H1 (cell line): ENCODE data around the gene ENTREP1. TPM values are rescaled to one million over a fixed set of nuclear protein-coding genes. Genes with fewer than 3 reads are reported as not detected.

Source experiments
- CTCF ChIA-PET: fragments of 300-600 bp; sonication (Branson Sonifier 250); formaldehyde crosslinking; loops from one replicate; lab custom pipeline; 2021; ENCODE audit not compliant: partially characterized antibody; lab: Charles Lee
- POLR2A ChIA-PET: fragments of 300-600 bp; sonication (Branson Sonifier 250); formaldehyde crosslinking; loops from one replicate; lab custom pipeline; 2021; ENCODE audit warnings: inconsistent platforms; ENCODE audit not compliant: partially characterized antibody; lab: Charles Lee
- DNase-seq, 2 experiments: peaks; one replicate each; pipeline versions ENCODE4 v3.0.0 to v3.0.0-alpha.2; 2010 to 2022; ENCODE audit warnings: low spot score in 2 of 2, low read depth in 1 of 2, mixed read lengths in 1 of 2
- FAIRE-seq: peaks from 2 replicates; lab custom pipeline; 2011; peaks lifted over from hg19 to GRCh38; lab: Jason Lieb, UNC
- H2AFZ ChIP-seq: 2 replicates; pipeline ENCODE4 v1.8.1; 2012; ENCODE audit warnings: low read length, inconsistent platforms
- H2AK5ac ChIP-seq: 2 replicates; pipeline ENCODE4 v1.6.1; 2013; ENCODE audit warnings: low read depth, low read length
- H2BK120ac ChIP-seq: replicated peaks from 2 replicates; pipeline ENCODE3; 2013; ENCODE audit warnings: low read depth, low read length, inconsistent platforms
- H2BK12ac ChIP-seq: 2 replicates; pipeline ENCODE4 v1.6.1; 2013; ENCODE audit warnings: low read depth, low read length
- H2BK15ac ChIP-seq: 2 replicates; pipeline ENCODE4 v1.6.1; 2013; ENCODE audit warnings: low read length
- H2BK20ac ChIP-seq: 2 replicates; pipeline ENCODE4 v1.6.1; 2013; ENCODE audit warnings: low read length
- H2BK5ac ChIP-seq: 2 replicates; pipeline ENCODE4 v1.6.1; 2013; ENCODE audit warnings: low read depth, low read length
- H3K14ac ChIP-seq: 2 replicates; pipeline ENCODE4 v1.6.1; 2013; ENCODE audit warnings: inconsistent platforms; ENCODE audit not compliant: insufficient read length
- H3K18ac ChIP-seq: 2 replicates; pipeline ENCODE4 v1.6.1; 2013; ENCODE audit warnings: low read length; ENCODE audit errors: extremely low read depth
- H3K23ac ChIP-seq: 2 replicates; pipeline ENCODE4 v1.6.1; 2013; ENCODE audit warnings: inconsistent platforms; ENCODE audit not compliant: insufficient read length
- H3K23me2 ChIP-seq: 2 replicates; pipeline ENCODE4 v1.6.1; 2013; ENCODE audit warnings: low read depth, low read length
- H3K27ac ChIP-seq: 2 replicates; pipeline ENCODE4 v1.6.1; 2011; ENCODE audit warnings: low read depth, low read length, inconsistent platforms
- H3K27me3 ChIP-seq, 4 experiments: replicated peaks in 1 of 4; 1 replicate in 1 of 4; 2 replicates in 3 of 4; pipeline versions ENCODE4 v1.6.1 to v1.8.1; 2011 to 2013; ENCODE audit warnings: low read length in 3 of 4, mild to moderate bottlenecking in 3 of 4, inconsistent platforms in 2 of 4, mixed read lengths in 2 of 4, moderate library complexity in 1 of 4; ENCODE audit not compliant: control insufficient read depth in 3 of 4, insufficient read depth in 3 of 4; ENCODE audit errors: extremely low read depth in 1 of 4
- H3K36me3 ChIP-seq, 4 experiments: 2 replicates each; pipeline versions ENCODE4 v1.6.1 to v1.8.1; 2011 to 2013; ENCODE audit warnings: mild to moderate bottlenecking in 4 of 4, low read length in 3 of 4, moderate library complexity in 2 of 4, control low read depth in 1 of 4, inconsistent platforms in 1 of 4; ENCODE audit not compliant: insufficient read depth in 4 of 4, control insufficient read depth in 2 of 4
- H3K4ac ChIP-seq: replicated peaks from 2 replicates; pipeline ENCODE3; 2013; ENCODE audit warnings: low read length, low read depth, mixed read lengths, inconsistent platforms; ENCODE audit not compliant: insufficient read length
- H3K4me1 ChIP-seq, 4 experiments: replicated peaks in 1 of 4; 1 replicate in 1 of 4; 2 replicates in 3 of 4; pipeline versions ENCODE4 v1.6.1 to v1.8.1; 2011 to 2013; ENCODE audit warnings: low read length in 3 of 4, inconsistent platforms in 2 of 4, mixed read lengths in 1 of 4; ENCODE audit not compliant: insufficient read depth in 4 of 4, control insufficient read depth in 3 of 4
- H3K4me2 ChIP-seq, 2 experiments: 2 replicates each; pipeline versions ENCODE4 v1.6.1 to v1.8.1; 2011 to 2013; ENCODE audit warnings: low read depth in 2 of 2, low read length in 2 of 2, control low read depth in 1 of 2, inconsistent platforms in 1 of 2, mild to moderate bottlenecking in 1 of 2; ENCODE audit not compliant: insufficient read depth in 1 of 2
- H3K4me3 ChIP-seq, 4 experiments: fragments of 200-600, 300-600 bp in 1 of 4; sonication (generic), shearing (Covaris generic), sonication (Bioruptor Twin) in 1 of 4; 2 replicates each; pipeline versions ENCODE4 v1.5.1 to v1.8.1; 2011 to 2016; ENCODE audit warnings: low read length in 4 of 4, low read depth in 3 of 4, control low read depth in 2 of 4, inconsistent platforms in 2 of 4, mild to moderate bottlenecking in 2 of 4, mixed read lengths in 1 of 4, moderate library complexity in 1 of 4; ENCODE audit not compliant: insufficient read depth in 2 of 4; ENCODE audit errors: extremely low read depth in 1 of 4
- H3K56ac ChIP-seq: replicated peaks from 2 replicates; pipeline ENCODE3; 2013; ENCODE audit warnings: low read depth, mild to moderate bottlenecking, mixed read lengths, low read length, inconsistent platforms; ENCODE audit not compliant: insufficient read length
- H3K79me1 ChIP-seq: 2 replicates; pipeline ENCODE4 v1.6.1; 2013; ENCODE audit warnings: low read depth, low read length, control low read depth
- H3K79me2 ChIP-seq, 2 experiments: 2 replicates each; pipeline versions ENCODE4 v1.6.1 to v1.8.1; 2012 to 2013; ENCODE audit warnings: low read length in 2 of 2, mild to moderate bottlenecking in 2 of 2, inconsistent platforms in 1 of 2; ENCODE audit not compliant: insufficient read depth in 2 of 2, control insufficient read depth in 1 of 2
- H3K9ac ChIP-seq, 4 experiments: replicated peaks in 1 of 4; 1 replicate in 1 of 4; 2 replicates in 3 of 4; pipeline versions ENCODE4 v1.6.1 to v1.8.1; 2011 to 2013; ENCODE audit warnings: low read depth in 3 of 4, low read length in 3 of 4, control low read depth in 2 of 4, mild to moderate bottlenecking in 2 of 4, moderate library complexity in 2 of 4, inconsistent platforms in 1 of 4; ENCODE audit errors: extremely low read depth in 1 of 4
- H3K9me3 ChIP-seq, 2 experiments: 2 replicates each; pipeline versions ENCODE4 v1.6.1 to v1.8.1; 2012 to 2013; ENCODE audit warnings: mild to moderate bottlenecking in 2 of 2, moderate library complexity in 2 of 2, control low read depth in 1 of 2, inconsistent platforms in 1 of 2, low read depth in 1 of 2, low read length in 1 of 2, mixed read lengths in 1 of 2; ENCODE audit not compliant: insufficient read depth in 2 of 2
- H4K20me1 ChIP-seq, 2 experiments: replicated peaks in 1 of 2; 2 replicates each; pipeline versions ENCODE3 to v1.8.1; 2011 to 2013; ENCODE audit warnings: inconsistent platforms in 2 of 2, low read length in 2 of 2, mild to moderate bottlenecking in 1 of 2; ENCODE audit not compliant: insufficient read depth in 2 of 2, control insufficient read depth in 1 of 2
- H4K5ac ChIP-seq: 2 replicates; pipeline ENCODE4 v1.6.1; 2013; ENCODE audit warnings: low read length, low read depth, mixed read lengths, inconsistent platforms; ENCODE audit not compliant: insufficient read length
- H4K8ac ChIP-seq: 2 replicates; pipeline ENCODE4 v1.8.0; 2013; ENCODE audit warnings: mild to moderate bottlenecking, moderate library complexity, low read length, inconsistent platforms; ENCODE audit not compliant: insufficient read depth; ENCODE audit errors: extremely low read depth
- H4K91ac ChIP-seq: replicated peaks from 2 replicates; pipeline ENCODE3; 2013; ENCODE audit warnings: low read length, mixed read lengths, inconsistent platforms; ENCODE audit not compliant: insufficient read length
- BACH1 ChIP-seq: IDR thresholded peaks from 2 replicates; pipeline ENCODE4 v1.6.1; 2012; ENCODE audit warnings: low read length, improper control_type of control experiment
- HDAC6 ChIP-seq: IDR thresholded peaks from one replicate; pipeline ENCODE4 v1.7.1; 2012; ENCODE audit warnings: low read depth, mild to moderate bottlenecking, inconsistent platforms, low read length, moderate library complexity
- RNF2 ChIP-seq: fragments of 200-900, 300-1000 bp; sonication (generic); IDR thresholded peaks from 2 replicates; pipeline ENCODE4 v1.7.1; 2016; ENCODE audit warnings: borderline replicate concordance, low read depth, mild to moderate bottlenecking, antibody characterized with exemption, low read length; ENCODE audit not compliant: poor library complexity, severe bottlenecking; ENCODE audit errors: missing control alignments
- WGBS, 2 experiments: shearing (Covaris generic) in 1 of 2; methylation state at CpG; one replicate each; pipeline versions ENCODE4 v1.1.6 to v1.1.7; 2013 to 2015; ENCODE audit warnings: low lambda C conversion rate in 2 of 2, mixed read lengths in 2 of 2, inconsistent platforms in 1 of 2, low coverage in 1 of 2, missing lambda C conversion rate in 1 of 2; ENCODE audit not compliant: insufficient replicate concordance in 2 of 2, insufficient coverage in 1 of 2, insufficient read length in 1 of 2; ENCODE audit errors: extremely low coverage in 1 of 2, missing lambda C conversion rate in 1 of 2; 5-methylcytosine and 5-hydroxymethylcytosine counted together
- polyA plus RNA-seq, 7 experiments: library from polyadenylated mRNA; depleted of rRNA in 3 of 7; stranded (reverse) in 5 of 7; unstranded in 2 of 7; fragments of >200 nt in 5 of 7; fragments of 200-250 nt in 2 of 7; gene quantifications; 1 replicate in 5 of 7; 2 replicates in 1 of 7; 4 replicates in 1 of 7; pipeline versions ENCODE4 v1.2.1 to v1.2.3, GENCODE V29; 2011 to 2013; ENCODE audit warnings: missing spikeins in 2 of 7, mixed read lengths in 2 of 7
- total RNA-seq: library from RNA; stranded (reverse); fragmentation: NEBNext Ultra II Directional; extraction: Animal tissue kit (Norgen Biotek cat#: 25700); gene quantifications from 2 replicates; pipeline ENCODE4 v1.2.1, GENCODE V29; 2021

Gene ENTREP1
- total and polyA plus RNA-seq, 2 of the 8 experiments (the other 6 are each of a cell fraction or from before 2014, with no cell fraction given): 15.3 to 25.0 TPM

- 89% methylated on average over 11 of the region's 11 CpGs; no CpG with 5 or more reads in 1 of the 2 experiments for WGBS, 2 experiments
- CTCF ChIA-PET: no interaction called here
- no peaks in the 10 kb centered on the region for H3K23me2 ChIP-seq
Measured at GRCh38 chr9:69391487-69391886, 66.5 kb downstream of the ENTREP1 start.

More at GRCh38 chr9:69391487-69391886, 66.5 kb downstream of the ENTREP1 start:
- Histone ChIP-seq H2BK120ac (no peak overlapping the region), H3K36me3 (peaks cover 0 to 17% (median 2%) of the 10 kb centered on the region in 4 experiments; a peak in 5 of 8 replicates), H2BK20ac (no peak overlapping the region), H2BK5ac (no peak overlapping the region), H2AK5ac (no peak overlapping the region), H4K20me1 (no peaks in the 10 kb centered on the region), H3K56ac (no peak overlapping the region), H2BK12ac (no peak overlapping the region), H3K27me3 (no peaks in the 10 kb centered on the region), H3K79me1 (no peaks in the 10 kb centered on the region), H3K4me2 (no peak overlapping the region), H3K4me3 (no peak overlapping the region), H3K23ac (no peak overlapping the region), H3K4me1 (no peaks in the 10 kb centered on the region), H3K18ac (no peak overlapping the region), H4K8ac (no peak overlapping the region), H3K4ac (no peak overlapping the region), H3K27ac (no peak overlapping the region), H4K5ac (no peak overlapping the region), H3K79me2 (no peaks in the 10 kb centered on the region), H3K9me3 (no peaks in the 10 kb centered on the region), H2AFZ (no peak overlapping the region), H3K14ac (no peak overlapping the region), H4K91ac (no peak overlapping the region), H3K9ac (no peak overlapping the region), H2BK15ac (no peak overlapping the region)
- POLR2A ChIA-PET: no interaction called here
- no peak for DNase-seq
- TF ChIP-seq RNF2 (no peak), HDAC6 (no peak), BACH1 (no peak)
- FAIRE-seq: no peak
